GM12874 (cell line): ENCODE results near the gene CRLF1.
A peak's percentile ranks its signal among the peaks of the same experiment; 100 is the strongest.

Source experiments
- CTCF ChIP-seq: IDR thresholded peaks from 2 replicates; pipeline ENCODE4 v1.5.1; 2011; ENCODE audit warnings: low read depth, mild to moderate bottlenecking, control low read depth, low read length, moderate library complexity; ENCODE audit not compliant: insufficient read depth

CRLF1 gene

GRCh38 chr19:18605546-18606280 is 886 bp downstream of the CRLF1 start:
- TF ChIP-seq CTCF, result no peak

GRCh38 chr19:18605196-18605545 is 1.4 kb downstream of the CRLF1 start:
- TF ChIP-seq CTCF, result no peak

- no peak for TF ChIP-seq CTCF
These were observed 1.8 kb downstream of the CRLF1 start for GRCh38 chr19:18604820-18605159.

GRCh38 chr19:18603958-18604819 is 2.4 kb downstream of the CRLF1 start:
- no peak for TF ChIP-seq CTCF

- TF ChIP-seq CTCF, result peak; percentile 27; the same call in 1 of the 2 replicates
These were observed 3.2 kb downstream of the CRLF1 start for GRCh38 chr19:18603255-18603957.

GRCh38 chr19:18601875-18602274 is 4.7 kb downstream of the CRLF1 start:
- no peak for TF ChIP-seq CTCF

GRCh38 chr19:18599485-18599884 is 7.1 kb downstream of the CRLF1 start:
- no peak for TF ChIP-seq CTCF
